Thyroid gland (tissue), 4 donors: Measurements from ENCODE around the gene ISX.

Experiments used
- POLR2A ChIP-seq, 2 donors: fragments of 450-650 bp; IDR thresholded peaks; one replicate each; pipeline ENCODE4 v1.6.1; 2017; ENCODE audit warnings: antibody characterized with exemption in 2 of 2, mild to moderate bottlenecking in 2 of 2, moderate library complexity in 1 of 2
- TF ChIP-seq, protein P1 (sequence below), 6 experiments: fragments of 200-600 bp in 3 of 6; fragments of 450-650 bp in 3 of 6; sonication (generic) in 3 of 6; IDR thresholded peaks; one replicate each; pipeline ENCODE4 v1.5.1; 2016 to 2019; ENCODE audit warnings: antibody characterized with exemption in 6 of 6, mild to moderate bottlenecking in 2 of 6, inconsistent platforms in 1 of 6, moderate library complexity in 1 of 6

DNA sequence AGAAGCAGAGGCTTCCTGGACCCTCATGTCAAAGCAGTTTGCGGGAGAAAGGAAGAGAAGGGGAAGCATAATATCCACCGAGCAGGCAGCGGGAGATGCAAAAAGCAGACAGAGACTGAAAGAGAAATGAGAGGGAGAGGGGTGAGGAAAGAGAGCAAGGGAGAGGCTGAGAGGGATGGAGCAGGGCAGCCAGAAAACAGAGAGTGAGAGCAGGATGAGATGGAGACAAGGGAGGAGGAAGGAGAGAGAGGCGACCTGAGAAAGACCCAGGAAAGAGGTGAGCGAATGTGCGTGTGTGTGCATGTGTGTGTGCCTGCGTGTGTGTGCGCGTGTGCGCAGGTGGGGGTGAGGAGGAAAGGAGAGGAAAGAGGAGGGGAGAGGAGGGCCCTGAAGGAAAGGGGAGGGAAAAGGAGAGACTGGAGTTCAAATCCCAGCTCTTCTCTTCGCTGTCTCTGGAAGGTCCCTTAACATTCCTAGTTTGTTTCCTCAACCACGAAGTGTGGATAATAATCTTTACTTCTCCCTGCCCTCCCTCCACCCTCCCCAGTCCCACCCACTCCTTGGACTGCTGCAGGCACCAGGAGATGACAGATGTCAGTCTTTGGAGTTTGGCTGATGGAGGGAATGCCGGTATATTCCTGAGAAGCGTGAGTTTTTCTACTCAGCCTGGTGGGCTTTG is 67.9 kb downstream of the ISX start:
- TF ChIP-seq, protein P1, sequence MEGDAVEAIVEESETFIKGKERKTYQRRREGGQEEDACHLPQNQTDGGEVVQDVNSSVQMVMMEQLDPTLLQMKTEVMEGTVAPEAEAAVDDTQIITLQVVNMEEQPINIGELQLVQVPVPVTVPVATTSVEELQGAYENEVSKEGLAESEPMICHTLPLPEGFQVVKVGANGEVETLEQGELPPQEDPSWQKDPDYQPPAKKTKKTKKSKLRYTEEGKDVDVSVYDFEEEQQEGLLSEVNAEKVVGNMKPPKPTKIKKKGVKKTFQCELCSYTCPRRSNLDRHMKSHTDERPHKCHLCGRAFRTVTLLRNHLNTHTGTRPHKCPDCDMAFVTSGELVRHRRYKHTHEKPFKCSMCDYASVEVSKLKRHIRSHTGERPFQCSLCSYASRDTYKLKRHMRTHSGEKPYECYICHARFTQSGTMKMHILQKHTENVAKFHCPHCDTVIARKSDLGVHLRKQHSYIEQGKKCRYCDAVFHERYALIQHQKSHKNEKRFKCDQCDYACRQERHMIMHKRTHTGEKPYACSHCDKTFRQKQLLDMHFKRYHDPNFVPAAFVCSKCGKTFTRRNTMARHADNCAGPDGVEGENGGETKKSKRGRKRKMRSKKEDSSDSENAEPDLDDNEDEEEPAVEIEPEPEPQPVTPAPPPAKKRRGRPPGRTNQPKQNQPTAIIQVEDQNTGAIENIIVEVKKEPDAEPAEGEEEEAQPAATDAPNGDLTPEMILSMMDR (IDR thresholded peaks at IDR 0.05), result no peak
- TF ChIP-seq POLR2A (IDR thresholded peaks at IDR 0.05), result no peak
